IPS-15b (cell line): Measurements from ENCODE around the gene ABHD16A.
A peak's percentile ranks its signal among the peaks of the same experiment; 100 is the strongest.

Experiments used
- H3K27me3 ChIP-seq: one replicate; pipeline ENCODE4 v1.6.1; 2013; ENCODE audit warnings: low read length; ENCODE audit not compliant: control insufficient read depth, insufficient read depth
- H3K36me3 ChIP-seq: one replicate; pipeline ENCODE4 v1.6.1; 2013; ENCODE audit warnings: low read length; ENCODE audit not compliant: control insufficient read depth, insufficient read depth
- H3K4me1 ChIP-seq: one replicate; pipeline ENCODE4 v1.6.1; 2013; ENCODE audit warnings: mild to moderate bottlenecking, low read length; ENCODE audit not compliant: control insufficient read depth, insufficient read depth
- H3K4me3 ChIP-seq: one replicate; pipeline ENCODE4 v1.5.1; 2013; ENCODE audit warnings: low read depth, low read length
- H3K9ac ChIP-seq: one replicate; pipeline ENCODE4 v1.6.1; 2013; ENCODE audit warnings: low read depth, mild to moderate bottlenecking, low read length
- H3K9me3 ChIP-seq: one replicate; pipeline ENCODE4 v1.6.1; 2013; ENCODE audit warnings: mild to moderate bottlenecking, low read length; ENCODE audit not compliant: control insufficient read depth, insufficient read depth

ABHD16A gene

GRCh38 chr6:31652925-31653724, 50.0 kb downstream of the ABHD16A start:
- Histone ChIP-seq H3K4me3 (peak overlapping the region; percentile 96), H3K4me1 (no peaks in the 10 kb centered on the region), H3K36me3 (peaks cover 12% of the 10 kb centered on the region), H3K9ac (peak overlapping the region; percentile 91), H3K9me3 (no peaks in the 10 kb centered on the region), H3K27me3 (no peaks in the 10 kb centered on the region)

- no peaks in the 10 kb centered on the region for H3K9me3 ChIP-seq
- H3K27me3 ChIP-seq: no peaks in the 10 kb centered on the region
- peak overlapping the region; percentile 96 for H3K4me3 ChIP-seq
- peak overlapping the region; percentile 91 for H3K9ac ChIP-seq
- no peaks in the 10 kb centered on the region for H3K4me1 ChIP-seq
- peaks cover 22% of the 10 kb centered on the region for H3K36me3 ChIP-seq
These were observed 51.4 kb downstream of the ABHD16A start for GRCh38 chr6:31651602-31652191.

GRCh38 chr6:31645325-31645724, 57.8 kb downstream of the ABHD16A start:
- H3K27me3 ChIP-seq: no peaks in the 10 kb centered on the region
- no peak overlapping the region for H3K9ac ChIP-seq
- no peak overlapping the region for H3K4me3 ChIP-seq
- peaks cover 66% of the 10 kb centered on the region for H3K36me3 ChIP-seq
- no peaks in the 10 kb centered on the region for H3K9me3 ChIP-seq
- no peaks in the 10 kb centered on the region for H3K4me1 ChIP-seq

GRCh38 chr6:31643818-31644454, 59.2 kb downstream of the ABHD16A start:
- peaks cover 76% of the 10 kb centered on the region for H3K36me3 ChIP-seq
- no peaks in the 10 kb centered on the region for H3K9me3 ChIP-seq
- no peak overlapping the region for H3K9ac ChIP-seq
- no peaks in the 10 kb centered on the region for H3K4me1 ChIP-seq
- no peak overlapping the region for H3K4me3 ChIP-seq
- H3K27me3 ChIP-seq: no peaks in the 10 kb centered on the region

- no peak overlapping the region for H3K4me3 ChIP-seq
- no peaks in the 10 kb centered on the region for H3K27me3 ChIP-seq
- no peak overlapping the region for H3K9ac ChIP-seq
- no peaks in the 10 kb centered on the region for H3K4me1 ChIP-seq
- peaks cover 72% of the 10 kb centered on the region for H3K36me3 ChIP-seq
- no peaks in the 10 kb centered on the region for H3K9me3 ChIP-seq
These were observed 60.1 kb downstream of the ABHD16A start for GRCh38 chr6:31642798-31643570.

- H3K4me1 ChIP-seq: no peaks in the 10 kb centered on the region
- H3K36me3 ChIP-seq: peaks cover 73% of the 10 kb centered on the region
- no peak overlapping the region for H3K9ac ChIP-seq
- H3K9me3 ChIP-seq: no peaks in the 10 kb centered on the region
- H3K4me3 ChIP-seq: no peak overlapping the region
- no peaks in the 10 kb centered on the region for H3K27me3 ChIP-seq
These were observed 61.8 kb downstream of the ABHD16A start for GRCh38 chr6:31641370-31641769.

- H3K9me3 ChIP-seq: no peaks in the 10 kb centered on the region
- no peak overlapping the region for H3K4me3 ChIP-seq
- H3K27me3 ChIP-seq: no peaks in the 10 kb centered on the region
- H3K36me3 ChIP-seq: peaks cover 73% of the 10 kb centered on the region
- H3K4me1 ChIP-seq: no peaks in the 10 kb centered on the region
- no peak overlapping the region for H3K9ac ChIP-seq
These were observed 62.5 kb downstream of the ABHD16A start for GRCh38 chr6:31640612-31641011.

GRCh38 chr6:31639449-31639861, 63.7 kb downstream of the ABHD16A start:
- H3K4me3 ChIP-seq: no peak overlapping the region
- no peaks in the 10 kb centered on the region for H3K27me3 ChIP-seq
- H3K4me1 ChIP-seq: no peaks in the 10 kb centered on the region
- H3K9ac ChIP-seq: no peak overlapping the region
- H3K9me3 ChIP-seq: no peaks in the 10 kb centered on the region
- peaks cover 73% of the 10 kb centered on the region for H3K36me3 ChIP-seq

GRCh38 chr6:31639043-31639442, 64.1 kb downstream of the ABHD16A start:
- H3K9ac ChIP-seq: no peak overlapping the region
- no peaks in the 10 kb centered on the region for H3K4me1 ChIP-seq
- peaks cover 73% of the 10 kb centered on the region for H3K36me3 ChIP-seq

More at GRCh38 chr6:31639043-31639442, 64.1 kb downstream of the ABHD16A start:
- no peak overlapping the region for H3K4me3 ChIP-seq
- no peaks in the 10 kb centered on the region for H3K27me3 ChIP-seq
- no peaks in the 10 kb centered on the region for H3K9me3 ChIP-seq
